Effector memory CD4-positive, alpha-beta T cell (primary cell): ENCODE results near the gene BET1.

Experiments used
- DNase-seq, 3 donors: peaks; one replicate each; pipeline ENCODE4 v3.0.0-alpha.2; 2020
- H3K27ac ChIP-seq: 2 replicates; pipeline ENCODE4 v1.7.0; 2013; ENCODE audit warnings: mild to moderate bottlenecking, low read length, moderate library complexity; ENCODE audit not compliant: insufficient read depth, poor library complexity, severe bottlenecking
- H3K27me3 ChIP-seq: replicated peaks from 2 replicates; pipeline ENCODE4 v1.7.0; 2013; ENCODE audit warnings: mild to moderate bottlenecking, low read length; ENCODE audit not compliant: insufficient read depth, control insufficient read depth, poor library complexity, severe bottlenecking
- H3K36me3 ChIP-seq: 2 replicates; pipeline ENCODE4 v1.7.0; 2013; ENCODE audit warnings: mild to moderate bottlenecking, low read length, moderate library complexity; ENCODE audit not compliant: control insufficient read depth, insufficient read depth
- H3K4me1 ChIP-seq: 2 replicates; pipeline ENCODE4 v1.7.0; 2013; ENCODE audit warnings: low read length, mild to moderate bottlenecking; ENCODE audit not compliant: control insufficient read depth, insufficient read depth, poor library complexity, severe bottlenecking
- H3K4me3 ChIP-seq: 2 replicates; pipeline ENCODE4 v1.7.0; 2013; ENCODE audit warnings: low read length, low read depth, mild to moderate bottlenecking; ENCODE audit not compliant: insufficient read depth, poor library complexity, severe bottlenecking
- H3K9me3 ChIP-seq: 2 replicates; pipeline ENCODE4 v1.7.0; 2013; ENCODE audit warnings: mild to moderate bottlenecking, low read length, moderate library complexity; ENCODE audit not compliant: control insufficient read depth

The BET1 gene

GRCh38 chr7:93964813-93965212 lies 39.3 kb downstream of the BET1 start:
- H3K36me3 ChIP-seq: no peaks in the 10 kb centered on the region
- H3K27me3 ChIP-seq: no peaks in the 10 kb centered on the region
- no peaks in the 10 kb centered on the region for H3K4me1 ChIP-seq
- no peak overlapping the region for H3K4me3 ChIP-seq
- H3K27ac ChIP-seq: no peak overlapping the region
- no peaks in the 10 kb centered on the region for H3K9me3 ChIP-seq
- no peak for DNase-seq

GRCh38 chr7:93964262-93964661 lies 39.9 kb downstream of the BET1 start:
- H3K27me3 ChIP-seq: no peaks in the 10 kb centered on the region
- no peak for DNase-seq
- no peak overlapping the region for H3K27ac ChIP-seq
- no peaks in the 10 kb centered on the region for H3K9me3 ChIP-seq
- no peaks in the 10 kb centered on the region for H3K36me3 ChIP-seq
- H3K4me1 ChIP-seq: no peaks in the 10 kb centered on the region
- no peak overlapping the region for H3K4me3 ChIP-seq

- Histone ChIP-seq H3K27ac (no peak overlapping the region), H3K27me3 (no peaks in the 10 kb centered on the region), H3K9me3 (no peaks in the 10 kb centered on the region), H3K4me1 (no peaks in the 10 kb centered on the region), H3K36me3 (no peaks in the 10 kb centered on the region), H3K4me3 (no peak overlapping the region)
- DNase-seq: no peak
These were observed 43.2 kb downstream of the BET1 start for GRCh38 chr7:93960986-93961385.

GRCh38 chr7:93958651-93959050 lies 45.5 kb downstream of the BET1 start:
- Histone ChIP-seq H3K27me3 (no peaks in the 10 kb centered on the region), H3K36me3 (no peaks in the 10 kb centered on the region), H3K9me3 (no peaks in the 10 kb centered on the region), H3K4me3 (no peak overlapping the region), H3K4me1 (no peaks in the 10 kb centered on the region), H3K27ac (no peak overlapping the region)
- DNase-seq: no peak

- H3K9me3 ChIP-seq: no peaks in the 10 kb centered on the region
- no peaks in the 10 kb centered on the region for H3K27me3 ChIP-seq
- DNase-seq: no peak
- H3K4me3 ChIP-seq: no peak overlapping the region
- no peak overlapping the region for H3K27ac ChIP-seq
- H3K36me3 ChIP-seq: no peaks in the 10 kb centered on the region
- H3K4me1 ChIP-seq: no peaks in the 10 kb centered on the region
These were observed 45.9 kb downstream of the BET1 start for GRCh38 chr7:93958216-93958615.

- Histone ChIP-seq H3K4me1 (no peaks in the 10 kb centered on the region), H3K27me3 (no peaks in the 10 kb centered on the region), H3K9me3 (no peaks in the 10 kb centered on the region), H3K27ac (no peak overlapping the region), H3K36me3 (no peaks in the 10 kb centered on the region), H3K4me3 (no peak overlapping the region)
- no peak for DNase-seq
These were observed 46.4 kb downstream of the BET1 start for GRCh38 chr7:93957767-93958166.

- no peaks in the 10 kb centered on the region for H3K27me3 ChIP-seq
- no peak overlapping the region for H3K27ac ChIP-seq
- H3K9me3 ChIP-seq: no peaks in the 10 kb centered on the region
- H3K4me1 ChIP-seq: no peaks in the 10 kb centered on the region
- DNase-seq: no peak
- no peaks in the 10 kb centered on the region for H3K36me3 ChIP-seq
- no peak overlapping the region for H3K4me3 ChIP-seq
These were observed 48.9 kb downstream of the BET1 start for GRCh38 chr7:93955304-93955703.

- Histone ChIP-seq H3K4me3 (no peak overlapping the region), H3K36me3 (no peaks in the 10 kb centered on the region), H3K9me3 (no peaks in the 10 kb centered on the region), H3K4me1 (no peaks in the 10 kb centered on the region), H3K27ac (no peak overlapping the region), H3K27me3 (no peaks in the 10 kb centered on the region)
- no peak for DNase-seq
These were observed 54.7 kb downstream of the BET1 start for GRCh38 chr7:93949423-93949822.

- Histone ChIP-seq H3K9me3 (no peaks in the 10 kb centered on the region), H3K27ac (no peak overlapping the region), H3K36me3 (no peaks in the 10 kb centered on the region), H3K4me3 (no peak overlapping the region), H3K4me1 (no peaks in the 10 kb centered on the region), H3K27me3 (no peaks in the 10 kb centered on the region)
- DNase-seq: no peak
These were observed 55.3 kb downstream of the BET1 start for GRCh38 chr7:93948873-93949272.

- Histone ChIP-seq H3K9me3 (no peaks in the 10 kb centered on the region), H3K4me1 (no peaks in the 10 kb centered on the region), H3K4me3 (no peak overlapping the region), H3K27me3 (no peaks in the 10 kb centered on the region), H3K36me3 (no peaks in the 10 kb centered on the region), H3K27ac (no peak overlapping the region)
- no peak for DNase-seq
These were observed 56.0 kb downstream of the BET1 start for GRCh38 chr7:93948106-93948505.
